ENCODE results near the gene NOL12.
"Not testable (repeated sequence)": the region's sequence is repeated elsewhere in the genome, so short reads cannot be mapped to it uniquely, and the experiment has no call there.

The NOL12 gene

DNA sequence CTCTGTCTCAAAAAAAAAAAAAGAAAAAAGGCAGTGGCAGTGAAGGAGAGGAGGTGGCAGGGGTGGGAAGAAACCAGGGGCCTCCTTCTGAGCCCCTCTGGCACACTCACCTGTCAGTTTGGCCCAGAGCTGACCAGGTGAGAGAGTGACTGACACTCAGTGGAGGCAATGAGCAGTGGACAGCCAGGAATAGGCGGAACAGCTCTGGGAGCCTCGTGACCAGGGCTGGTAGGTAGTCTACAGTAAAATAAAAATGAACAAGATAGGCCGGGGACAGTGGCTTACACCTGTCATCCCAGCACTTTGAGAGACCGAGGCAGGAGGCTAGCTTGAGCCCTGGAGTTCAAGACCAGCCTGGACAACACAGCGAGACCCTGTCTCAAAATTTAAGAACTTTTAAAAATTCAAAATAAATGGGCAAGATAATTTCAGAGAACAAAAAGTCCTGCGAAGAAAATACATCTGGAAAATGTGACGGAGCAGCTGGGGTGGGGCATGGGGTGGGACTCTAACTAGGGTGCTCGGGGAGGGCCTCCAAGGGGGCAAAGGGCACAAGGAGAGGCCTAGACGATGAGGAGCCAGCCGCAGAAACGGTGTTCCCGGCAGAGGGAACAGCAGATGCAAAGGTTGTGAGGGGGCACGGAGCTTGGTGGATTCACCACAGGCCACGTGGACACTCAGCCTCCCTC lies 31.4 kb upstream of the NOL12 start:
- H3K4me3 ChIP-seq (ENCODE audit: low read length): no peak overlapping the region
- TF ChIP-seq, protein P1, sequence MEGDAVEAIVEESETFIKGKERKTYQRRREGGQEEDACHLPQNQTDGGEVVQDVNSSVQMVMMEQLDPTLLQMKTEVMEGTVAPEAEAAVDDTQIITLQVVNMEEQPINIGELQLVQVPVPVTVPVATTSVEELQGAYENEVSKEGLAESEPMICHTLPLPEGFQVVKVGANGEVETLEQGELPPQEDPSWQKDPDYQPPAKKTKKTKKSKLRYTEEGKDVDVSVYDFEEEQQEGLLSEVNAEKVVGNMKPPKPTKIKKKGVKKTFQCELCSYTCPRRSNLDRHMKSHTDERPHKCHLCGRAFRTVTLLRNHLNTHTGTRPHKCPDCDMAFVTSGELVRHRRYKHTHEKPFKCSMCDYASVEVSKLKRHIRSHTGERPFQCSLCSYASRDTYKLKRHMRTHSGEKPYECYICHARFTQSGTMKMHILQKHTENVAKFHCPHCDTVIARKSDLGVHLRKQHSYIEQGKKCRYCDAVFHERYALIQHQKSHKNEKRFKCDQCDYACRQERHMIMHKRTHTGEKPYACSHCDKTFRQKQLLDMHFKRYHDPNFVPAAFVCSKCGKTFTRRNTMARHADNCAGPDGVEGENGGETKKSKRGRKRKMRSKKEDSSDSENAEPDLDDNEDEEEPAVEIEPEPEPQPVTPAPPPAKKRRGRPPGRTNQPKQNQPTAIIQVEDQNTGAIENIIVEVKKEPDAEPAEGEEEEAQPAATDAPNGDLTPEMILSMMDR (IDR thresholded peaks at IDR 0.05; ENCODE audit: insufficient read depth, low read depth, low read length, missing control alignments): no peak
- no peak for DNase-seq (ENCODE audit: low read depth)

DNA sequence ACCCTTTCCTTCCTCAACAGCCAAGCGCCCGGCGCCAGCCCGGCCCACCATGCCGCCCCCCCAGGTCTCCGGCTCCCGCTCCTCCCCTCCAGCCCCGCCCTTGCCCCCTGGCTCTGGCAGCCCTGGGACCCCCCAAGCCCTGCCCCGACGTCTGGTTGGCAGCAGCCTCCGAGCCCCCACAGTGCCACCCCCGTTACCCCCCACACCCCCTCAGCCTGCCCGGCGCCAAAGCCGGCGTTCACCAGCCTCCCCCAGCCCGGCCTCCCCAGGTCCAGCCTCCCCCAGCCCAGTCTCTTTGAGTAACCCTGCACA lies 30.9 kb upstream of the NOL12 start:
- DNase-seq (ENCODE audit: low read depth): no peak
- H3K4me3 ChIP-seq (ENCODE audit: low read length): no peak overlapping the region
- TF ChIP-seq, protein P1 (IDR thresholded peaks at IDR 0.05; ENCODE audit: insufficient read depth, low read depth, low read length, missing control alignments): no peak

DNA sequence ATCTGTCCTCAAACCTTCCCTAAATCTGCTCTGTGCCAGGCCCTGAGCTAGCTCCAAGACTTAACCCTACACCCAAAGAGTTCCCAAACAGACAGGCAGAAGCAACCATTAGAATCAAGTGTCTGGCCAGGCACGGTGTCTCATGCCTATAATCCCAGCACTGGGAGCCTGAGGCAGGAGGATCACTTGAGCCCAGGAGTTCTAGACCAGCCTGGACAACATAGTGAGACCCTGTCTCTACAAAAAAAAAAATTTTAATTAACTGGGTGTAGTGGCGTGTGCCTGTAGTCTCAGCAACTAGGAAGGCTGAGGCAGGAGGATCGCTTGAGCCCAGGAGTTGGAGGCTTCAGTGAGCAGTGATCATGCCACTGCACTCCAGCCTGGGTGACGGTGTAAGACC lies 29.6 kb upstream of the NOL12 start:
- not testable (repeated sequence) for DNase-seq (ENCODE audit: low read depth); H3K4me3 ChIP-seq (ENCODE audit: low read length)

DNA sequence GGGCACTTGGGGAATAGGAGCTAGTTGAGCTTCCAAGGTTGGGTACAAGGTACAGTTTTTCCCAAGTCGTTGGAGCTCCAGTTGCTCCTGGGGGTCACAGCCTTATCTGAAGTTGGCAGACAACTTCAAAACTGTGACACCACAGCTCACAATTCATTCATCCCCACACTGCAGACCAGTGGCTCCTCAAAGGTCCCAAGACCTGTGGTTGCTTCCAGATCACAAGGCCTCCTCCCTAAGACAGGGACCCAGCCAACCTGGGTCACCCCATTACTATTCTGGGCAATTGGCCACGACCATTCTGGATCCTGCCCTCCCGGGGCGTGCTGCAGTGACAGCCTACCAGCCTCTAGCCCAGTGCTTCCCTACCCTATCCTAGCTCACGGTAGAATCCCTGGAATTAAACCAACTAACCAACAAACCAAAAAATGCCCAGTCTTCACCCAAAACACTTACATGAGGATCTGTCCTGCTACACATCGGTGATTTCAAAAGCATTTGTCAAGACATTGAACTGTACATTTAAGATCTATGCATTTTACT lies 28.5 kb upstream of the NOL12 start:
- TF ChIP-seq, protein P1 (IDR thresholded peaks at IDR 0.05; ENCODE audit: insufficient read depth, low read depth, low read length, missing control alignments): no peak
- peak; percentile 35 for DNase-seq (ENCODE audit: low read depth)
- peak overlapping the region; percentile 64 for H3K4me3 ChIP-seq (ENCODE audit: low read length)

DNA sequence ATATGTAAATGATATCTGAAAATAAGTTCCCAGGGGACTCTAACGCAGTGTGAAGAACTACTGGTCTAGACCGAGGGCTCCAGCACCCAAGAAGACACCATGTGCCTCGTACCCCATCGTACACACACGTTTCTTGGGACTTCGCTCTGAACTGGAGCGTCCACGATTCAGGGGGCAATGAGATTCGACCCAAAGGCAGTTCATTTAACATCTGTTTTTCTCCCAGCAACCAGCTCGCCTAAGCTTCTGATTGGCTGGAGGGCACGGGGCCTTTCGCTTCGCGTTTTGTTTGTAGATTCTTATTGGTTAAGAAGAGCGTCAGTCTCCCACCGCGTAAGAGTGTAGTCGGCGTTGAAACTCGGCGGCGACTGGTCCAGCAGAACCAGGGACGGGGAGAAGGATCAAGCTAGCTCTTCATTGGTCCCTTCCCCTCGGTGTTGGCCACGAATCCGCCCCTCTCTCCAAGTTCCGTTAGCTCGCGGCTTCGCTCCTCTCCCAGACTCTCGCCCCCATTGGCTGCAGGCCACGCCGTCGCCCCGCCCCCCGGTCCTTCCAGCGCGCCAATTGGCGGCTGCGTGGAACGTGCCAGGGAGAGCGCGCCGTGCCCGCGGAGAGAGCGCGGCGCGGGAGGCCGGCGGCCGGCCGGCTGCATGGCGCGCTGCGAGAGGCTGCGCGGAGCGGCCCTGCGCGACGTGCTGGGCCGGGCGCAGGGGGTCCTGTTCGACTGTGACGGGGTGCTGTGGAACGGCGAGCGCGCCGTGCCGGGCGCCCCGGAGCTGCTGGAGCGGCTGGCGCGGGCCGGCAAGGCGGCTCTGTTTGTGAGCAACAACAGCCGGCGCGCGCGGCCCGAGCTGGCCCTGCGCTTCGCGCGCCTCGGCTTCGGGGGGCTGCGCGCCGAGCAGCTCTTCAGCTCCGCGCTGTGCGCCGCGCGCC lies 27.7 kb upstream of the NOL12 start, which contains the start of gene PDXP:
Gene PDXP (plus strand): TSS at position 591 of the 933 bp plus-strand sequence. CDS start 60 bp downstream, at position 651.
- DNase-seq (ENCODE audit: low read depth): peak; percentile 100
- peak within 1 kb of the TSS; percentile 64 for H3K4me3 ChIP-seq (ENCODE audit: low read length)
- TF ChIP-seq, protein P1 (IDR thresholded peaks at IDR 0.05; ENCODE audit: insufficient read depth, low read depth, low read length, missing control alignments): no peak

DNA sequence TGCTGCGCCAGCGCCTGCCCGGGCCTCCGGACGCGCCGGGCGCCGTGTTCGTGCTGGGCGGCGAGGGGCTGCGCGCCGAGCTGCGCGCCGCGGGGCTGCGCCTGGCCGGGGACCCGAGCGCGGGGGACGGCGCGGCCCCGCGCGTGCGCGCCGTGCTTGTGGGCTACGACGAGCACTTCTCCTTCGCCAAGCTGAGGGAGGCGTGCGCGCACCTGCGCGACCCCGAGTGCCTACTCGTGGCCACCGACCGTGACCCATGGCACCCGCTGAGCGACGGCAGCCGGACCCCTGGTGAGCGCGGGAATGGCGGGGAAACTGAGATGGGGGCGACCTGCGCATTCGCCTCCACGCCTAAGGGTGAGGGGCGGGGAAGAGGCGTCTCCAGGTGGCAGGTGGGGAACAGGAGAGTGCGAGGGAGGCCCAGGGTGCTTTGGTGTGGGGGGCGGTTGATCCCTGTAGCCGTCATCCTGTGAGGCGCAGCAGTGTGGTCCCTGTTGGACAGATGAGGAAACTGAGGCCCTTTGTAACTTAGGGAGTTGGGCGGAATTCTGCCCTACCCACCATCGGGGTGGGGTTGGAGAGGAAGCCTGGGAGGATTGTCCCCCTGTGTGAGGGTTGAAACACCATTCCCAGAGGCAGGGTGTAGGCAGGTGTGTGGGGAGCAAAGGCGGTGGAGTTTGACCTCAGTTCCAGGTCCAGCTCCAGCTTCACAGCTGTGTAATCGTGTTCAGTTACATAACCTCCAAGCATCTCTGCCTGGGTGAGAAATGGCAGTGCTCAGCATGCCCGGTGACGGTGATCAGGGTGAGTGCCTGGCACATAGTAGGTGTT lies 26.9 kb upstream of the NOL12 start:
- H3K4me3 ChIP-seq (ENCODE audit: low read length): peak overlapping the region; percentile 56
- no peak for DNase-seq (ENCODE audit: low read depth)
- TF ChIP-seq, protein P1 (IDR thresholded peaks at IDR 0.05; ENCODE audit: insufficient read depth, low read depth, low read length, missing control alignments): no peak
